ENCODE data around the gene TBC1D14. TPM values are rescaled to one million over a fixed set of nuclear protein-coding genes. Genes with fewer than 3 reads are reported as not detected.
A peak's percentile ranks its signal among the peaks of the same experiment; 100 is the strongest.
"Not testable (repeated sequence)": the region's sequence is repeated elsewhere in the genome, so short reads cannot be mapped to it uniquely, and the experiment has no call there.

The TBC1D14 gene
- total RNA-seq, 2 experiments from 2014 or later: 53.7 to 55.3 TPM

GRCh38 chr4:6884341-6884870, 25.2 kb upstream of the TBC1D14 start:
- POLR2A ChIA-PET: interaction anchor here (0.7 to 1.1 kb wide), 2 partner anchors 27 to 160 kb away, joined by 3 read pairs; no protein-coding TSS in a partner anchor
- H3K27ac Mint-ChIP-seq: no peak overlapping the region
- CTCF ChIA-PET: interaction anchor here (0.8 to 6.8 kb wide), 4 partner anchors 10 to 165 kb away, joined by 3 to 58 read pairs (median 6); no protein-coding TSS in a partner anchor

DNA sequence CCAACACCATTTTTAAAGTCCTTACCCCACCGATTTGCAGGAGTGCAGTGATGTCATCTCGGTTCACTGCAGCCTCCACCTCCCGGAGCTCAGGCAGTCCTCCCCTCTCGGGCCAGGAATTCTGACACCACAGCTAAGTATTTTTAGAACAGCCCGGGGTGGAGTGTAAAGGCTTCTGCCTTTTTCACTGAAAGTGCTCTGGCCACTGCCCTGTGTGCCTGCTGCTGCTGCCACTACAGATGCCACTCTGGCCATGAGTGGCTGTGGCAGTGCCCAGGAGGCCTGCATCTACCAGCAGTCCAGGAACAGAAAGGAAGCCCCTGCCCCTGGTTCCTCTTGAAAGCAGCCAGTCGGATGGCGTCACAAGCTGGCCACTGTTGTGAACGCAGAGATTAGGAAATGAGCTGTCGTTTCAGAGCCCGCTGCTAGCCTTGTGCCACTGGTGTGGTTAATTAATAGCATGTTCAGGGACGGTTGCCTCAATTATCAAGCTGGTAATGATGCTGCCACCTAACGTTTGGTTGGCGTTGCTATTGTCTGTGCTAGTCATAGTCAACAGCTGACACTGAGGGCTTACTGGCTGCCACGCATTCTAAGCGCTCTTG, 23.6 kb upstream of the TBC1D14 start:
- no peak overlapping the region for H3K4me3 Mint-ChIP-seq
- no peak overlapping the region for H3K27ac Mint-ChIP-seq
- ChIA-PET CTCF (interaction anchor here (0.7 to 6.8 kb wide), 4 partner anchors 12 to 168 kb away, joined by 3 to 58 read pairs (median 6); no protein-coding TSS in a partner anchor), POLR2A (interaction anchor here (1.0 to 1.8 kb wide), 7 partner anchors 11 to 212 kb away, joined by 3 to 7 read pairs (median 4); partner anchors contain the start of genes TADA2B and TBC1D14)
- DNase-seq: no peak
- H3K9me3 Mint-ChIP-seq: peaks cover 13% of the 10 kb centered on the region
- peaks cover 38% of the 10 kb centered on the region for H3K36me3 Mint-ChIP-seq (ENCODE audit: low read depth)
- H3K4me1 Mint-ChIP-seq: peaks cover 7% of the 10 kb centered on the region
- no peaks in the 10 kb centered on the region for H3K27me3 Mint-ChIP-seq

More at GRCh38 chr4:6884341-6884870, 25.2 kb upstream of the TBC1D14 start:
- H3K36me3 Mint-ChIP-seq (ENCODE audit: low read depth): peaks cover 33% of the 10 kb centered on the region
- peaks cover 2% of the 10 kb centered on the region for H3K9me3 Mint-ChIP-seq
- peaks cover 1% of the 10 kb centered on the region for H3K4me1 Mint-ChIP-seq
- DNase-seq: no peak
- no peaks in the 10 kb centered on the region for H3K27me3 Mint-ChIP-seq
- H3K4me3 Mint-ChIP-seq: no peak overlapping the region

DNA sequence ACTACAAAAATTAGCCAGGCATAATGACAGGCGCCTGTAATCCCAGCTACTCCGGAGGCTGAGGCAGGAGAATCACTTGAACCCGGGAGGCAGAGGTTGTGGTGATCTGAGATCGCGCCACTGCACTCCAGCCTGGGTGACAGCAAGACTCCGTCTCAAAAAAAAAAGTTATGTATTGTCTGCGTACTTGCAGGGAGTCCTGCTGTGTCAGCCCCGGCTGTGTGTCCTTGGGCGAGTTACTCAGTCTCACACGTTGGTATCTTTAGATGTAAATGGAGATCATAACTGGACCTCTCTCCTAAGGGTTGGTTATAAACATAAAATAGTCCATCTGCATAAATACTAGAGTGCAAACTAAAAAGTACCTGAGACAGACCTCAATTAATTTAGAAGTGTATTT, 22.7 kb upstream of the TBC1D14 start:
- H3K27me3 Mint-ChIP-seq: no peaks in the 10 kb centered on the region
- ChIA-PET POLR2A (interaction anchor here (1.2 to 1.8 kb wide), 2 partner anchors 13 to 22 kb away, joined by 3 to 7 read pairs; partner anchors contain the start of gene TBC1D14), CTCF (interaction anchor here (0.7 to 6.8 kb wide), 5 partner anchors 10 to 195 kb away, joined by 3 to 58 read pairs (median 3); no protein-coding TSS in a partner anchor)
- peaks cover 13% of the 10 kb centered on the region for H3K9me3 Mint-ChIP-seq
- no peak overlapping the region for H3K27ac Mint-ChIP-seq
- H3K4me3 Mint-ChIP-seq: no peak overlapping the region
- DNase-seq: no peak
- H3K4me1 Mint-ChIP-seq: peaks cover 13% of the 10 kb centered on the region
- peaks cover 31% of the 10 kb centered on the region for H3K36me3 Mint-ChIP-seq (ENCODE audit: low read depth)

DNA sequence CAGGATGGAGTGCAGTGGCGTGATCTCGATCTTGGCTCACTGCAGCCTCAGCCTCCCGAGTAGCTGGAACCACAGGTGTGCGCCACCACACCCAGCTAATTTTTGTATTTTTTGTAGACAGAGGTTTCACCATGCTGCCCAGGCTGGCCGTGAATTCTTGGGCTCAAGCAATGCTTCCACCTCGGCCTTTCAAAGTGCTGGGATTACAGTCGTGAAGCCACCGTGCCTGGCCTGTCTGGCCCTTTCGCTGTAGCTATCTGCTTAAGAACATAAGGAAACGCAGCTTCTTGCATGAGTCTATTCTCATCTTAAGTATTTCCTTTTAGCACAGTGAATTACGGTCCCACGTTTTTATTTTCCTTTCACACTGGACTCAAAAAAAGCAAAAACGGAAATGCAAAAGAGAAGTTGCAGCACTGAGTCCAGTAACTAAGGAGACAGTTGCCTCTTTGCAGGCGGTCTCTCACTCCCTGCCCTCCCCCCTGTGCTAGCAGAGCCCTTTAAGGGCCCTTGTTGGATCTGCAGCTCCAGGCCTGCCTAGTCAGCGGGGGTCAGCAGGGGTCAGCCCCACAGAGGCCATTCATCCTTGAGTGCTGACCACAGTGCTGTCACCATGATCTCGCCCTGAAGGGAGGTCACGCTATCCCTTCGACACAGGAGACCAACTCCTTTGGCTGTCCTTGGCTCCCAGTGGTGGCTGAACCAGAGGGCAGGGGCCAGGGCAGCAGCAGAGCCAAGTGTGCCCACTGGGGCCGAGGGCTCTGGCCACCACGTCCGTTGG, 21.8 kb upstream of the TBC1D14 start:
- Mint-ChIP-seq H3K27ac (no peak overlapping the region), H3K4me3 (no peak overlapping the region), H3K9me3 (peaks cover 13% of the 10 kb centered on the region), H3K27me3 (no peaks in the 10 kb centered on the region), H3K36me3 (ENCODE audit: low read depth) (peaks cover 25% of the 10 kb centered on the region), H3K4me1 (peaks cover 22% of the 10 kb centered on the region)
- POLR2A ChIA-PET: interaction anchor here (1.2 kb wide), 1 partner anchor 22 kb away, joined by 3 read pairs; the partner anchor contains the start of gene TBC1D14
- CTCF ChIA-PET: interaction anchor here (1.3 to 6.8 kb wide), 3 partner anchors 9 to 194 kb away, joined by 3 to 58 read pairs (median 3); no protein-coding TSS in a partner anchor
- no peak for DNase-seq

GRCh38 chr4:6888506-6889071, 21.0 kb upstream of the TBC1D14 start:
- H3K4me3 Mint-ChIP-seq: no peak overlapping the region
- no peaks in the 10 kb centered on the region for H3K27me3 Mint-ChIP-seq
- H3K36me3 Mint-ChIP-seq (ENCODE audit: low read depth): peaks cover 20% of the 10 kb centered on the region
- peaks cover 29% of the 10 kb centered on the region for H3K4me1 Mint-ChIP-seq
- H3K9me3 Mint-ChIP-seq: peaks cover 13% of the 10 kb centered on the region
- ChIA-PET POLR2A (no interaction called here), CTCF (no interaction called here)
- no peak for DNase-seq
- no peak overlapping the region for H3K27ac Mint-ChIP-seq

DNA sequence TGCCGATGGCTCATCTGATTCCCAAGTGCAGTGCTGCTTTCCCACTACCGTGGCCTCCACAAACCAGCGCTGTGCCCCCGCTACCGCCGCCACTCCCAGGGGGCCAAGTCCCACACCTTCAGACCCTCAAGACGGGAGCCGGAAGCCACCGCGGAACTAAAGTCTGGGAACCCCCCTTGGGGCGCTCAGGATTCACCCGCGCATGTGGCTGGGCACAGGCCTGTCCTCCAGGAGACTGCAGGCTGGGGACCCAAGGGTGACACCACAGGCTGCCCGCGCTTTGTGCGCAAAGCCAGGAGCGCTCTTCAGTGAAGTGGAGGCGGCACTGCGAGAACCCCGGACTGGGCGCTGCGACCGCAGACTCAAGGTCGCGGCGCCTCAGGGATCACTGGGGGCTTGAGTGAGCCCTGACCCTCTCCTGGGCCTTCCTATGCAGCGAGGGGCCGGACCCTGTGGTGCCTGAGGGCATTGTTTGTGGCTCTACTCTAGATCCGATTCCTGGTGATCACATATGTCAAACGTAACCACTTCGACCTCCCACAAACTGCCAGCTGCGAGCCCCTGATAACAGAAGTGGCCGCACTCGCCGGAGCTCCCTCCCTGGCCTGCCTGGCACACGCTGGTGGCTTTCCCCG, 20.4 kb upstream of the TBC1D14 start:
- CTCF ChIA-PET: no interaction called here

DNA sequence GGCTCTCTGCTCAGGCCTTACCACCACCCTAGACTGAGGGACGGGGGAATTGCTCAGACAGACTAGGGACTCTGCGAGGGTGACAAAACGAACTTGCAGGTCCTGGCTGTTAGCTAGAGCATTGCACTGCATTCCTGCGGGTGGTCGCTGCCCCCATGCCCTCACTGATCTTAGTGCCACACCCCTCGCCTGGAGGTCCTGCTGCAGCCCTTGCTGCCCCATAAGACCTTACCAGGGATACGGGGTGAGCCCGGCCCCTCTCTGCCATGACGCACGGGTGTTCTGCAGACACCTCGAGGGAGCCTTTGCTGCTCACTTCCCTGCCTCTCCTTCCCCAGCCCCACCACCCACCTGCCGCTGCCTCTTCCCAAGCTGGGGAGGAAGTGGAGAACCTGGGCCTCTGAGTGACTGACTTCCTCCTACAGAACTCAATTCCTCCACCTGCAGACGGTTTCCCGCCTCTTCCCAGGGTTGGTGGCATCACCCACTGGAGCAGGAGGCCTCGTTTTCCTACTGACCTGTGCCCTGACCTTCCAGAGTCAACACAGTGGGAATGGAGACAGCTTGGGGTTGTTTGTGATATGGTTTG, 19.8 kb upstream of the TBC1D14 start:
- Mint-ChIP-seq H3K4me3 (no peak overlapping the region), H3K27ac (no peak overlapping the region), H3K36me3 (ENCODE audit: low read depth) (peaks cover 20% of the 10 kb centered on the region), H3K4me1 (peaks cover 40% of the 10 kb centered on the region), H3K9me3 (peaks cover 13% of the 10 kb centered on the region), H3K27me3 (no peaks in the 10 kb centered on the region)
- ChIA-PET CTCF (no interaction called here), POLR2A (no interaction called here)
- DNase-seq: no peak

More for the DNA sequence above, 20.4 kb upstream of the TBC1D14 start:
- Mint-ChIP-seq H3K36me3 (ENCODE audit: low read depth) (peaks cover 20% of the 10 kb centered on the region), H3K4me1 (peaks cover 35% of the 10 kb centered on the region), H3K27me3 (no peaks in the 10 kb centered on the region), H3K4me3 (no peak overlapping the region), H3K27ac (no peak overlapping the region), H3K9me3 (peaks cover 13% of the 10 kb centered on the region)
- DNase-seq: no peak
- POLR2A ChIA-PET: no interaction called here

- POLR2A ChIA-PET: no interaction called here
These were observed 19.3 kb upstream of the TBC1D14 start for GRCh38 chr4:6890358-6890757.

DNA sequence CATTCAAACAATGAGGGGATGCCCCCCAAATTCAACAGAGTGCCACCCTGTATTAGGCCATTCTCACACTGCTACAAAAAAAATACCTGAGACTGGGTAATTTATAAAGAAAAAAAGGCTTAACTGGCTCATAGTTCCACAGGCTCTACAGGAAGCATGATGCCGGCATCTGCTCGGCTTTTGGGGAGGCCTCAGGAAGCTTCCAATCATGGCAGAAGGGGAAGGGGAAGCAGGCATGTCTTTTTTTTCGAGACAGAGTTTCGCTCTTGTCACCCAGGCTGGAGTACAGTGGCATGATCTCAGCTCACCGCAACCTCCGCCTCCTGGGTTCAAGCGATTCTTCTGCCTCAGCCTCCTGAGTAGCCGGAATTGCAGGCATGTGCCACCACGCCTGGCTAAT, 18.7 kb upstream of the TBC1D14 start:
- peaks cover 45% of the 10 kb centered on the region for H3K4me1 Mint-ChIP-seq
- not testable (repeated sequence) for H3K4me3 Mint-ChIP-seq, H3K27me3 Mint-ChIP-seq, DNase-seq
- peaks cover 13% of the 10 kb centered on the region for H3K9me3 Mint-ChIP-seq
- peaks cover 18% of the 10 kb centered on the region for H3K36me3 Mint-ChIP-seq (ENCODE audit: low read depth)
- ChIA-PET POLR2A (interaction anchor here (1.0 to 3.1 kb wide), 3 partner anchors 14 to 52 kb away, joined by 3 to 28 read pairs (median 8); partner anchors contain the start of gene TBC1D14), CTCF (interaction anchor here (0.8 to 2.4 kb wide), 4 partner anchors 13 to 26 kb away, joined by 3 to 11 read pairs (median 6); partner anchors contain the start of gene TBC1D14)
- H3K27ac Mint-ChIP-seq: peak overlapping the region; percentile 44

More at GRCh38 chr4:6890358-6890757, 19.3 kb upstream of the TBC1D14 start:
- no peak overlapping the region for H3K4me3 Mint-ChIP-seq
- no peak overlapping the region for H3K27ac Mint-ChIP-seq
- peaks cover 13% of the 10 kb centered on the region for H3K9me3 Mint-ChIP-seq
- CTCF ChIA-PET: no interaction called here
- peaks cover 43% of the 10 kb centered on the region for H3K4me1 Mint-ChIP-seq
- no peak for DNase-seq
- peaks cover 19% of the 10 kb centered on the region for H3K36me3 Mint-ChIP-seq (ENCODE audit: low read depth)
- no peaks in the 10 kb centered on the region for H3K27me3 Mint-ChIP-seq

GRCh38 chr4:6891436-6892170, 18.0 kb upstream of the TBC1D14 start:
- CTCF ChIA-PET: interaction anchor here (0.7 to 3.0 kb wide), 7 partner anchors 9 to 182 kb away, joined by 3 to 13 read pairs (median 3); partner anchors contain the start of genes MRFAP1L1 and TBC1D14
- peaks cover 18% of the 10 kb centered on the region for H3K36me3 Mint-ChIP-seq (ENCODE audit: low read depth)
- peak overlapping the region; percentile 94 for H3K27ac Mint-ChIP-seq
- peaks cover 13% of the 10 kb centered on the region for H3K9me3 Mint-ChIP-seq
- H3K4me3 Mint-ChIP-seq: peak overlapping the region; percentile 48
- POLR2A ChIA-PET: interaction anchor here (1.0 to 3.1 kb wide), 6 partner anchors 13 to 51 kb away, joined by 3 to 28 read pairs (median 3); partner anchors contain the start of gene TBC1D14
- no peaks in the 10 kb centered on the region for H3K27me3 Mint-ChIP-seq
- H3K4me1 Mint-ChIP-seq: peaks cover 46% of the 10 kb centered on the region
- DNase-seq: no peak

GRCh38 chr4:6892190-6892908, 17.3 kb upstream of the TBC1D14 start:
- peaks cover 49% of the 10 kb centered on the region for H3K4me1 Mint-ChIP-seq
- DNase-seq: peak; percentile 66
- peak overlapping the region; percentile 48 for H3K4me3 Mint-ChIP-seq
- ChIA-PET CTCF (interaction anchor here (0.7 to 3.0 kb wide), 6 partner anchors 10 to 182 kb away, joined by 3 to 13 read pairs (median 6); partner anchors contain the start of genes MRFAP1L1 and TBC1D14), POLR2A (interaction anchor here (0.9 to 3.1 kb wide), 8 partner anchors 13 to 175 kb away, joined by 3 to 28 read pairs (median 3); partner anchors contain the start of genes GRPEL1, TADA2B and TBC1D14)
- peaks cover 13% of the 10 kb centered on the region for H3K9me3 Mint-ChIP-seq
- H3K27ac Mint-ChIP-seq: peak overlapping the region; percentile 94
- peaks cover 18% of the 10 kb centered on the region for H3K36me3 Mint-ChIP-seq (ENCODE audit: low read depth)
- H3K27me3 Mint-ChIP-seq: no peaks in the 10 kb centered on the region
